Measurements from ENCODE around the gene XYLT2.
"Not testable (repeated sequence)": the region's sequence is repeated elsewhere in the genome, so short reads cannot be mapped to it uniquely, and the experiment has no call there.

The XYLT2 gene

DNA sequence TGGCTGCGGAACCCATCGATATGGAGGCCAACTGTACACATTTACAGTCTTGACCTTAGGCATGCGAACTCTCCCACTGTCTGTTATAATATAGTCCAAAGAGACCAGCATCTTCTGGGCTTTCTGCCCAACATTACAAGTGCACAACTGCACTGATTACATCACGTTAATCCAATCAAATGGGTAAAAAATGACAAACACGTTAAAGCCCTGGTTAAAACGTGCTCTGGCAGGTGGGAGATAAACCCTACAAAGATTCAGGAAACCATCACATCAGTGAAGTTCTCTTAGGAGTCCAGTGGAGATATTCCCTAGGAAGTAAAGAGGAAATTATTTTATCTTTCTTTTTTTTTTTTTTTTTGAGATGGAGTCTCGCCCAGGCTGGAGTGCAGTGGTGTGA, 23.7 kb upstream of the XYLT2 start:
- no peak for DNase-seq

DNA sequence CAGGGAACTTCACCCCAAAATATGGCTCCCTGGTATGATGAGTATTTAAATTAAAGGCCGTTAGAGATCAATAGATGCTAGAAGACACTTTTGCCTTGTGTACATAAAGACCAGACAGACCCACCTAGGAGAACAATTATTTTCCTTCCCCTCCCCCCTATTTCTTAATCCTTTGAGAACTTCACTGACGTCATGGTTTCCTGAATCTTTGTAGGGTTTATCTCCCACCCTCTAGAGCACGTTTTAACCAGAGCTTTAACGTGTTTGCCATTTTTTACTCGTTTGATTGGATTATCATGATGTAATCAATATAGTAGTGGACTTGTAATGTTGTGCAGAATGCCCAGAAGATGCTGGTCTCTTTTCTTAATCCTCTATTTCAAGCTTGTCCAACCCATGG, 22.9 kb upstream of the XYLT2 start:
- DNase-seq: no peak

DNA sequence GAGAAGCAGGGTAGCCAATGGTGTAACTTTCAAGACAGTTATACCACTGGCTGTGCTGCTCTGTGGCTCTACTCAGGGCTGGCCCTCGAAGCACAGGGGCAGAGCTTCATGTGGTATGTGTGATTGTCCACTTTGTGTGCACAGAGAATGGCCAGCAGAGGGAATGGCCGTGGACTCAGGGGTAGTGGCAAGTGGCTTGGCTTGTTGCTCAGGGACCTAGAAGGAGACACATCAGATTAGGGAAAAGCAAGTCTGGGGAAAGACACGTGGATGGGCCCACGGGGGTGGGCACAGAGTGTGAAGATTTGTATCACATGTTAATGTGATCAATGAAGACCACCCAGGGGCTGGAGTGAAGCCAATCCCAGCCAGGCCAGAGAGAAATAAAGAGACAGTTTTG, 20.0 kb upstream of the XYLT2 start:
- no peak for DNase-seq

DNA sequence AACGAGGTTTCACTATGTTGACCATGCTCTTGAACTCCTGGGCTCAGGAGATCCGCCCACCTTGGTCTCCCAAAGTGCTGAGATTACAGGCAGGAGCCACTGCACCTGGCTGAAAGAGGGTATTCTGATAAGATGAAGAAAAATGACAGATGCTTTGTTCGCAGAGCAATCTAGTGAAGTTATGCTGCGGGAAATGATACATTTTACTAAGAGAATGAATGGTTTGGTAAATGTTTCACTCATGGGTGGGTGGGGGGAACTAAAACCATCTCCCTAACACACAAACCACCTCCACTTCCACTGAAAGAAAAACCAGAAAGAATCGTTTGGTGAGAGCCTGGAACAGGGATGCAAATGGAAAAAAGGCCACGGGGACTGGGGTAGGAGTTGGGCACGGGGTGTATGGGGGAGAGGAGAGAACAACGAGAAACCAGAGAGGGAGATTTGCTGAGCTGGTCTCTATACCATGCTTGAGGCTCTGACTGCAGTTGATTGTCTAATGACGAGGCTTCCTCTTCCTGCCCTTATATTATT, 19.0 kb upstream of the XYLT2 start:
- no peak for DNase-seq

DNA sequence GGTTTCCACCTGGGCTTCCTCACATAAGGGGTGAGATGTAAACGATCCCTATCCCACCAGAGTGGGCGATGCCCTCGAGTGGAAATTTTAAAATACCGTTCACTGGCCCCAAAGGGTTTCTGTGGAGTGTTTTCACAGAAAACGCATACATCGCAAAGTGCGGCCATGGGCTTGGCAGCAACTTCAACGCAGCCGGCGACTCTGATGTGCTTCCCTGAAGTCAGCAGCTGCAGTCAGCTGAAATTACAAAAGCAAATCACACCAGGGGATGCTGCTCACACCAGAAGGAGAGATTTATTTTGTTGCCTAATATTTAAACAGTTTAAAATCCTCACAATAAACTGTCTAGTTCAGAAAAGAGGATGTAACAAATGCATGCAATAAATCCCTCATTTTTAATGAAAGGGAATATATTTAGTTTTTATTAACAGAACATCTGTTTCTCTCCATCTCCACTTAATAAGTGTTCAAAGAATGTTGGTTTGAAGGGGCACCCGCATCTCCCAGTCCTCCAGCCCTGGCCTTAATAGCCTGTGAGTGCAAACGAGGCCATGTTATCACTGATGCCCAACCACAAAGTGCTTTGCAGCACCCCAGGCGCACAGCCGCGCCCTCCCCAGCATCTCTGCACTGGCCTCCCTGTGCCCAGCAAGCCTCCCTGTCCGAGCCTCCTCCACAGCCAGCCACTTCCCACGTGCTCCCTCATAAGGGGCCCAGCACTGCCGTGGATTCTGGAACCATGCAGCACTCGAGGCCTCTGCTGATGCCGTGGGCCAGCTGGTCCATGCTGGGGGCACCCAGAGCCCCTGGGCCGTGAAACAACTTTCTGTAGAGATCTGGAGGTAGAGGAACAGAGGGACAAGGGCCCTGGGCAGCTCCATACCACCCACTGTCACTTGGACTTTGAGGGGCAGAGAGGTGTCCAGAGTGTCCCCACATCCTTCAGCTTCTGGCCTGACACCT, 17.3 kb upstream of the XYLT2 start:
- no peak for DNase-seq

DNA sequence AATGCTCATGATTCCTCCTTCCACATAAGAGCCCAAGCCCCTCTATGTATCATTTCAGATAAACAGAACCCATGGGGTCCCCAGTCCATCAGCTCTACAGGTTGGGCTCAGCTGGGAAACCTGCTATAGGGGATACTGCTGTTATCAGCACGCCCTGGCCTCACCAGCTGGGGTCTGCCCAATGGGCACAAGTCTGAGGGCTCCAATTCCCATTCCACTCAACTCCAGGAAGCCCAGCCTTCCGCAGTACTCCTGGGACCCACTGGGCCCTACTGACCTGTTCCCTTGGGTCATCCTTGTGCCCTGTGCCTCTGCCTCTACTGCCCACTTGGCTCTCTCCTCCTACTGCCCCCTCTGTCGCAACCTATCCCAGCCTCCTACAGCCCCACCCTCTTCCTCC, 16.2 kb upstream of the XYLT2 start:
- DNase-seq: no peak

DNA sequence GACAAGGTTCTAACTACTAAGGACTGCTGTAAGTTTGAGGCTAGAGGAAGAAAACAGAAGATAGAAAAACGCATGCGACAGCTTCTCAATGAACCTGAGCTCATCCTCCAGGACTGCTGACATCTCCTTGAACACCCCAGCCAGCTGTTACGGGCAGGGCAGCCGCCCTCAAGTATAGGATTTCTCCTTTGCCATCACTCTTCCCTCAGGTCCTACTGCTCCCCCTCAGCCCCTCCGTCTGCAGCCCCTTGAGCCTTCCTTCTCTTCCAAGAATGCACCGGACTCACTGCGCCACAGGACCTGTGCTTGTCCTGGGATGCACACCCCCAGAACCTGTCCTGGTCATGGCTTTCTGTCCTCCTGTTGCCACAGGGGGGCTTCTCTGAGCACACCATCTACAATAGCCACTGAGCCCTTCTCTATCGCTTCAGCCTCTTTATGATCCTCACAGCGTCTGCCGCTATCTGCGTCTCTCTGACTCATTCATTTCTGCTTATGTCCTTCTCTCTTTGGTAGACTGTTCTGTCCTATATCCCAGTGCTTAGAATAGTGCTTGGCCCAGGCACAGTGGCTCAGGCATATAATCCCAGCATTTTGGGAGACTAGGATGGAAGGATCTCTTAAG, 15.7 kb upstream of the XYLT2 start:
- no peak for DNase-seq

DNA sequence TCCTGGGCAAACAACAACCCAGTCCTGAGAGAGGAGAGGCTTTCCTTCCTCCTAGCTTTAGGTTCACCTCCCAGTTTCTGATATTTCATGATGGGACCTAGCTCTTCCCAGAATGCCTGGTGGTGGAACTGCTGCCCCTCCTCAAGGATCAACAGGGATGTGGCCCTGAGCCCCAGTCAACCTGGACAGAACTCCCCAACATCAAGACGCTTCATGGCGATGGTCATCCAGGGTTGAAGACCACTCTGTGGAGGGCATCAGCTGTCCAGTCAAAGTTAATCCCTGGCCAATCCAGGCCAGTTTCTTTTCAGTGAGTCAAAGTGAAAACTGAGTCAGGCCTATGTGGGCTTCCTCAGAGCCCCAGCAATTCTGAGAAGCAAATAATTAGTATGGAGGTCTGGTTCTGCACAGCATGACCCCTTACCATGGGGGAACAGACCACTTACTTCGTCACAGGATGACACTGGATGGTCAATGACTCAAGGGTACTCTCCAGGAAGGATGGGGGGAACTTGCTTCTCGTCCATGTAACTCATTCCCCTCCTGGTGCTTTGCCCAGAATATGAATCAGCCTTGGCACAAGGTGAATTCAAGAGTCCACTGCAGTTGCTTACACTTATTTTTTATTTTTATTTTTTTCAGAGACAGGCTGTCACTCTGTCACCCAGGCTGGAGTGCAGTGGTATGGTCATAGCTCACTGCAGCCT, 14.7 kb upstream of the XYLT2 start:
- DNase-seq: no peak

DNA sequence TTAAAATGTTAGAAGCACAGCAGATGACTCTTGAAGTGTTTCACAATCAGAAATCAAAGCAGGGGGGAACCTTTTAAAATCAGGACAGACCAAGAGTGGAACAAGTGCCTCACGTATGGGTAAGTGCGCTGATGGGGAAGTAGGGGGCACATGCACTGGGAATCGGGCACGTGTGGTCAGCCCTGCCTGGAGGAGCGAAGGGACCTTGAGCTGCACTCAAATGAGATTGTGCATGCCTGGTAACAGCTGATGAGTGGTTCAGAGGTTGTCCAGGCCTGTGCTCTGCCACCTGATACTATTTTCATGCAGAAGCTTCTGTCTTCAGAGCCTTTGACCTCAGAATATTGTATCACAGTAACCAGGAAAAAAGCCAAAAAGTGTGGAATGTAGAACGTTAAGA, 13.7 kb upstream of the XYLT2 start:
- DNase-seq: no peak

DNA sequence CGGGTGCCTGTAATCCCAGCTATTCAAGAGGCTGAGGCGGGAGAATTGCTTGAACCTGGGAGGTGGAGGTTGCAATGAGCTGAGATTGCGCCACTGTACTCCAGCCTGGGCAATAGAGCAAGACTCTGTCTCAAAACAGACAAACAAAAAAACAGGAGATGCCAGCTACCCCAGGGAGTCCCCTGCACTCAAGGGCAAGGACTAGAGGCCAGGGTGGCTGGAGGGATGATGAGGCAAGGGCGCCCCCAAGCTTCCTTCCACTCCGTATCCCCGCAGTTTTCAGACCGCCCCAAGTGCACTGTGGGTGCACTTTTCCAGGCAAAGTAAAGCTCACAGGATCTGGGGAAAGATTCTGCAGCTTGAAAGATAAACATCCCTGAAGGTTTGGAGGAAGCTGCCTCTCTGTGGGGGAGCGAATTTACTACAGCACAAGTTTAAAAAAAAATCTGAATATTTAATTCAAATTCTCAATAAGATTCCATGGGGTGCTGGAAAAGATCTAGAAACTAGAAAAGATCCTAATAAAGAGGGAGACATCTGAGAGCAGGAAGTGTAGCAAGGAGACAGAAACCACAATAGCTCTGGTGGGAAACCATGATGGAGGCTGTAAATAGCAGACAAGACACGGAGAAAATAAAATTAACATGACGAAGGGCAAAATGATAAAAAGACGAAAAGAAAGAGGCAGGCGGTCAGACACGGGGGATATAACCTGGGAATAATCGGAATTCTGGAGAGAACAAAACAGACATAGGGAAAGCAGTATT, 12.5 kb upstream of the XYLT2 start:
- not testable (repeated sequence) for DNase-seq

DNA sequence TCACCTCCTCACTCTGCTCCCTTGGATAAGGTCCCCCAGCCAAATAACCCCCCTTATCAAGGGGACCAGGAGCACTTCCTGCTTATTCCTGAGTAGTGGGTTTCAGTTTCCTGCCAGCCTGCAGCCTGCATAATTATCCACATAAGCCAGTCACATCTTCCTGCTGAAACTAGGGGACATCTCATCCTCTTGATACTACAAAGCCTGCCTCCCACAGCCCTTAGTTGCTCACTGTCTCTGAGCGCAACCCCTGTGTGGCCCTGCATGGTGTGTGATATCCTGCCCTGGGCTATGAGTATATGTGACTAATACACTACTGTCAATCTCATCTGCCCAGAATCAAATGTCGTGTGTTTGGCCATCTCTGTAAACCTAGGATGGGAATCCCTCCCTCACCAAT, 8.0 kb upstream of the XYLT2 start:
- DNase-seq: no peak

DNA sequence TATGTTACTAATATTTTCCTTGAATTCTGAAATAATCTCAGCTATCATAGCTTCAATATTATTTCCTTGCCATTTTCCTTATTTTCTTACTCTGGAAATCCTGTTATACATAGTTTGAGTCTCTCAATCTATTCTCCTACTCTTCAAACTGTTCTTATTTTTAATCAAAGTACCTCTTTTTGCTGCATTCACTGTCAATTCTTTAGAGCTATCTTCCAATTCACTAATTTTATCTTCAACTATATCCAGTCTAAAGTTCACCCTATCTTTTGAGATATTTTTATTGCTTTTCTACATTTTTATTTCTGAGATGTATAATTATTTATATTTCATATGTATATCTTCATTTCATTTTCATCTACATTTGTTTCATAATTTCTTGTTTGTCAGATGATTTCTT, 7.3 kb upstream of the XYLT2 start:
- DNase-seq: no peak

DNA sequence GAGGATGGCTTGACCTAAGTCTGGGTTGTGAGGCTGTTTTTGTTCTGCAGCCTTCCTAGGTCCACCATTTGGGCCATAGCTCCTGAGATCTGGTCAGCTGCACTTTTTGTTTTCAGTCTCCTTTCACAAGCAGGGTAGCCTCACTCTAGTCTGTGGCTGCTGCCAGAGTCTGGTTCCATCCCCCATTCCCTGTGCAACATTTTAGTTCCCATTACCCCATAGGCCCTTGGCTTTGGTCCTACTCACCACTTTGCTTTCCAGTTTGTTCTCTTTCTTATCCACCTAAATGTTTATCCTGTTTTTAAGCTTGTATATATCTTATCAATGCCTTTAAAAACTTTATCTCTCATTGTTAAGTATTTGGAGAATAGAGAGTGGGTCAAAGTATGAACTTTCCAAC, 6.5 kb upstream of the XYLT2 start:
- DNase-seq: no peak

DNA sequence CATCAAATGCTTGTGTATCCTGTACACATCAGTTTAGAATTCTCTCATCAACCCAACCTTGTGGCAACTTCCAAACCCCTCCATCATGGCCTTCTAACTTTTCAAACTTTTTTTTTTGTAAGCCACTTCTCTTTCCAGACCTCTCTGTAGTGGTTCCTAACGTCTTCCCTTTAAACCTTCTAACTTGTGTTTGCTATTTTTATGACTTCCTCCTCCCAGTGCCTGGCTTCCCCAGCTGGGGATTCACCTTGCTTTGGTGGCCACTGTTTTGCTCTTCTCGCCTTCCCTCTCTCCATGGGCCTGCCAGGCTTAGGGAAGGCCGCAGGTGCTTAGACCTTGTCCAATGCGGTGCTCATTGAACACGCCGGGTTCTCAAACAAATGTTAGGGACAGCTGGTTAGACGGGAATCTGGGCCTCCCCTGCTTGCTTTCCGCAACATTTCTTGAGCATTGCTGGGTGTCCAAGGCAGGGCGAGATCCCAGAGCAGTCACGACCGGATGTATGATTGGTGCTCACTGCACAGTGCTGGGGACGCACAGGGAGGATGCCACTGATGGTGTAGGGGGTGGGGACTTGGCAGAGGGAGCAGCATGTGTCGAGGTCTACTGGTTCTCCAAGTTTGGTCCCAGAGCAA, 1.1 kb upstream of the XYLT2 start:
- DNase-seq: no peak

DNA sequence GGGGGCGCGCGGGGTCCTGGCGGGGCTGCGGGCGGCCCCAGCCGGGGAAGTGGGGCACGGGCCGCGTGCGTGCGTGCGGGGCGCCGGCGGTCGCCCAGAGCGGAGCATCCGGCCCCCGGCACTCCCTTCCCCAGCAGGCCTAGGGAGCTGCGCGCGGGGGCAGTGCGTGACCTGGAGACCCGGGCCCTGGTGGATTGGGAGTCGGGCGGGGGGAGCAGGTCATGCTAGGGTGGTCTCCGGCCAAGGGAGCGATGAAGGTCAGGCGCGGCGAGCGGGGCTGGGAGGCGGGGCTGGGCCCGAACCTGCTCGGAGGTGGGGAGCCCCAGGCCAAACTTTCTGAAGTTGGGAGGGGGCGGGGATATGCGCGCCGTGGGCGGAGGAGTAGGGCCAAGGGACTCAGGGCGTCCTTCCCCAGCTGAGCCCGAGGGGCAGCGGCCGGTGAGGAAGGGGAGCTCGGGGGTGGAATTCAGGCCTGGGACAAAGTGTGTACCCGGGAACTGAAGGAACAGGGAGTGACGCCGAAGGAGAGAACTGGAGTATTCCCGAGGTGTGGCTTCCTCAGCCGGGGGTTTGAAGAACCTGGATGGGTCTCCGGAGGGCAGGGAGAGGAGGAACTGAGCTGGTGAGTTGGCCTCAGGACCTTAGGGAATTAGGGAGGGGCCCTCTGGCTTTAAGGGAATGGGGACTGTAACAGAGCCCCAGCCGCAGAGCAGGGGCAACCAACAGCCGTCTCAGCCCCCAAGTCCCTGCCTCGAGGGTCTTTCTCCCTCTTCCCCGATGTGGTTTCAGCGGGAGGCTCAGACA, 589 bp downstream of the XYLT2 start:
- no peak for DNase-seq

DNA sequence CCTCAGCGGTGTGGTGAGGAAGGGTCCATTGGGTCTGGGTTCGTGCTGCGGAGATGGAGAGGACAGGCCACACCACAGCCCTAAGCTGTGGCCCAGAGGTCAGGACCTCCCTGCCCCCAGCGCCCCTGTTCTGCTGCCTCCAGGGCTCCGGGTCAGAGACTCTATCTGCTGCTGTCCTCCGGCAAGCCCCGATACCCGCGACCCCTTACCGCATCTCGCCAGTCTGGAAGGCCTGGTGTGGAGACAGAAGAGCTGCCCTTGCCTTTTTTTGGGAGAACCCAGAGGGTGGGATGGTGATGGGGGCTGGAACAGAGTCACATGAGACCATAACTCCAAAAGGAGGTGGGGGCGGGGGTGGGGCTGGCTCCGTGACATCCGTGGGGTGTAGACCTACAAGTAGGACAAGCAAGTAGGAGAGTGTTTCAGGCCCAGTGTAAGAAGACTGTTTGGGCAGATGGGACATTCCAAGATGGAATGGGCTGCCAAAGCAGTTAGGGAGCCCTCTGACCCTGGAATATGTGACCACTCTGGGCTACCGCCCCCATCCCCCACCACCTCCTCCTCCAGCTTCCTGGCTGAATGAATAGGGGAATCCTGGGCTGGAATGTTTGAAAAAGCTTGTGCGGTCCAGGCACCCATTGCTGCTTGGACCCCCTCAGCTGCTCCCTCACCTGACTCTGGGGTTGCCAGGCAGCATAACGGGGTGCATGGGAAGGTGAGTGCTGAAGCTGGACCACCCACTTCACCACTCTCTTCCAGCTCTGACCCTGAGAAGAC, 1.4 kb downstream of the XYLT2 start:
- no peak for DNase-seq

DNA sequence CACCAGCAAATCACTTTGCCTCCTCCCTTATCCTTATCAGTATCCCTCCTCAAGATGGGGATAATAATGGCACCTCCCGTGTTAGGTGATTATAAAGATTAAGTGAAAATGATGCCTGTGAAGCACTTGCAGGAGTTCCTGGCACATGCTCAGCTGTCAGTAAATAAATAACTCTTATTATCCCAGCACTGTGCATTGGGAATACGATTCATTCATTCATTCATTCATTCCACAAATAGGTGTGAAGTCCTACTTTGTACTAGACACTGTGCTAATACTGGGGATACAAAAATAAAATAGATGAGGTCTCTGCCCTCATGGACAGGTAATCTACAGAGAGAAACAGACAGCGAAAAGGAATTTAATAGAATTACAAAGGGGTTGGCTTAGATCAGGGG, 2.0 kb downstream of the XYLT2 start:
- no peak for DNase-seq

DNA sequence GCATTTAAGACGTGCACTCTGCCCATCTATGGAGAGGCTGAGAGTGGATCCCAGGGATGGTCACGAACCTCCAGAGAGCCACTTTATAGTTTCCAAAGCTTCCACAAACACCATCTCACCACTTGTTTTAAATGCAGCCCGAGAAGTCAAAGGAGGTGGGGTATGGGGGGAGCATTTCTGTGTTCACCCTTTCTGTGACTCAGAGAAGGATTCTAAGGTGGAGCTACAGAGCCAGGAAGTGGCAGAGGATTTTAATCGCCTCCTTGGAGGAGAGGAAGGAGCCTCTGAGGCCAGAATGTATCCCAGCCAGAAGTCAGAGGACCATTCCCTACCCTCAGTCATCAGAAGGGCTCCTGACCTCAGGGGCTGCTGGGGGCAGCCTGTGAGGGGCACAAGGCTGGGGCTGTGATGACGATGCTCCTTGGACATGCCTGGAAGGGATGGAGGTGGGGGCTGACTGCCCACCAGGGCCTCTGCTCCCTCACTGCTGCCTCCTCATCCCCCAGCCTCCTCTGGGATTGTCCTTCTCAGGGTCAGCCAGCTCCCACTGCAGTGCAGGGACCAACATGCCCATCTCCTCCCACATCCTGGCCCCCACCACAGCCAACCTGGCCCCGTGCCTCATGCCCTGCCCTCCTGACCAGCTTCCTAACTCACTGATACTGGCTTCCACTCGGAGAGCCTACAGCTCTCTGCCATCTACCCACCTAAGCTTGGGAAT, 2.8 kb downstream of the XYLT2 start:
- DNase-seq: no peak

DNA sequence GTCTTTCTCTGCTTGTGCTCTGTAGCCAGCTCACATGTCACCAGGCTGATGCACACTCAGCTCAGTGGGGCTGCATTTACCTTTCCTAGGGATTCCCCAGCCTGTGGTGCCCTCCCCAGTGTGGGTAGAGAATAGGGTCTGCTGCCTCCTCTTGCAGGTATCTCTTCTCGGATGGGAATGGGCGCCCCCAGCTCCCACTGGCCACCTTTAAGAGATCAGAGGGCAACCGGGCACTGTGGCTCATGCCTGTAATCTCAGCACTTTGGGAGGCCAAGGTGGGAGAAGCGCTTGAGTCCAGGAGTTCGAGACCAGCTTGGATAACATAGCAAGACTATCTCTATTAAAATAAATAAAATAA, 3.3 kb downstream of the XYLT2 start:
- no peak for DNase-seq

DNA sequence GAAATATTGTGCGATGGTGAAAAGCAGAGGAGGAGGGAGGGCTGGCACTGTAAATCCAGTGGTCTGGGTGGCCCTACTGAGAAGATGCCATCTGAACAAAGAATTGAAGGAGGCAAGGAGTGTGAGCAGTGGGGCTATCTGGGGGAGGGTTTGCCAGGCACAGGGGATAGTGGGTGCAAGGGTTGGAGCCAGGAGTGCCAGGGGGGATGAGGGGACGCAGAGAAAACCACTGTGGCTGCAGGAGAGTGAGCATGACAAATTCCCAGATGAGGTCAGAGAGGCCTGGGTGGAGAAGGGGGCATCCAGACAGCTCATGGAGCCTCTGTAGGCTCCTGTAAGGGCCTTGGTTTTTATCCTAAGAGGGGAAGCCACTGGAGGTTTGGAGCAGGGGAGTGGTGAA, 4.8 kb downstream of the XYLT2 start:
- DNase-seq: no peak
